Astrocyte of the spinal cord (primary cell): Measurements from ENCODE around the gene VPREB3.

Experiments
- DNase-seq: peaks from one replicate; pipeline ENCODE4 v3.0.0; 2011; ENCODE audit warnings: low read depth, low spot score
- H3K4me3 ChIP-seq: 2 replicates; pipeline ENCODE4 v1.5.1; 2011; ENCODE audit warnings: low read depth, mild to moderate bottlenecking, low read length, moderate library complexity
- in situ Hi-C: cut with HindIII; loops from 2 replicates; pipeline ENCODE4 v1.10.0; 2017; ENCODE audit warnings: low sequenced_read_pairs
- TF ChIP-seq, protein P1 (sequence below): IDR thresholded peaks from 2 replicates; pipeline ENCODE4 v1.5.1; 2012; ENCODE audit warnings: low read depth, mild to moderate bottlenecking, low read length, inconsistent platforms

VPREB3 gene, protein sequence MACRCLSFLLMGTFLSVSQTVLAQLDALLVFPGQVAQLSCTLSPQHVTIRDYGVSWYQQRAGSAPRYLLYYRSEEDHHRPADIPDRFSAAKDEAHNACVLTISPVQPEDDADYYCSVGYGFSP

DNA sequence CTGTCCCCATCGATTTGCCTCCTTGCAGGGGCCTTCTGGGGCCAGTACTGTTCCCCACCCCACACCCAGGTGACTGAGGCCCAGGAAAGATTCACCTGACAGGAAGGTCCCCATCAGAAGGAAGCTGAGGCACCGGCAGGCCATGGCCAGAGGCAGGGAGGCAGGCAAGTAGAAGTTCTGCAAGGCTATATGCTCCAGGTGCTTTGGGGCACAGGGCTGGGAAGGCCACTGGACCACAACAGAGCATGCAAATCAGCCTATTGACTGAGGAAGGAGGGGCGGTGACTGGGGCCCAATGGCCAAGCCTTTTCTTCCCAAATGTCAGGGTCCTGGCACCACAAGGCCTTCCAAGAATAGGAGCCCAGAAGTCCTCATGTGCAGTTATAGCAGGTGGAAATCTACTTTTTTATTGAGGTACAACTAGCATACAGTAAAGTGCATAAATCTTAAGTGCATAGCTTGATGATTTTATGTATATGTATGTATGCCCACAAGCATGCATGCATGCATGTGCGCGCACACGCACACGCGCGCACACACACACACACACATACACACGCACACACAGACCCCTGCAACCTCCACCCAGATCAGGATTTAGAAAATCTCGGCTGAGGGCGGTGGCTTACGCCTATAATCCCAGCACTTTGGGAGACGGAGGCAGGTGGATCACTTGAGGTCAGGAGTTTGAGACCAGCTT, at the start of gene VPREB3:
Gene VPREB3, minus strand, starts transcription at position 206 of the 700 bp plus-strand sequence. Its CDS starts 62 bp downstream, at position 144.
- TF ChIP-seq, protein P1, sequence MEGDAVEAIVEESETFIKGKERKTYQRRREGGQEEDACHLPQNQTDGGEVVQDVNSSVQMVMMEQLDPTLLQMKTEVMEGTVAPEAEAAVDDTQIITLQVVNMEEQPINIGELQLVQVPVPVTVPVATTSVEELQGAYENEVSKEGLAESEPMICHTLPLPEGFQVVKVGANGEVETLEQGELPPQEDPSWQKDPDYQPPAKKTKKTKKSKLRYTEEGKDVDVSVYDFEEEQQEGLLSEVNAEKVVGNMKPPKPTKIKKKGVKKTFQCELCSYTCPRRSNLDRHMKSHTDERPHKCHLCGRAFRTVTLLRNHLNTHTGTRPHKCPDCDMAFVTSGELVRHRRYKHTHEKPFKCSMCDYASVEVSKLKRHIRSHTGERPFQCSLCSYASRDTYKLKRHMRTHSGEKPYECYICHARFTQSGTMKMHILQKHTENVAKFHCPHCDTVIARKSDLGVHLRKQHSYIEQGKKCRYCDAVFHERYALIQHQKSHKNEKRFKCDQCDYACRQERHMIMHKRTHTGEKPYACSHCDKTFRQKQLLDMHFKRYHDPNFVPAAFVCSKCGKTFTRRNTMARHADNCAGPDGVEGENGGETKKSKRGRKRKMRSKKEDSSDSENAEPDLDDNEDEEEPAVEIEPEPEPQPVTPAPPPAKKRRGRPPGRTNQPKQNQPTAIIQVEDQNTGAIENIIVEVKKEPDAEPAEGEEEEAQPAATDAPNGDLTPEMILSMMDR = no peak
- DNase-seq = no peak
- no peak within 1 kb of the TSS for H3K4me3 ChIP-seq
- in situ Hi-C loops = no loop called here

DNA sequence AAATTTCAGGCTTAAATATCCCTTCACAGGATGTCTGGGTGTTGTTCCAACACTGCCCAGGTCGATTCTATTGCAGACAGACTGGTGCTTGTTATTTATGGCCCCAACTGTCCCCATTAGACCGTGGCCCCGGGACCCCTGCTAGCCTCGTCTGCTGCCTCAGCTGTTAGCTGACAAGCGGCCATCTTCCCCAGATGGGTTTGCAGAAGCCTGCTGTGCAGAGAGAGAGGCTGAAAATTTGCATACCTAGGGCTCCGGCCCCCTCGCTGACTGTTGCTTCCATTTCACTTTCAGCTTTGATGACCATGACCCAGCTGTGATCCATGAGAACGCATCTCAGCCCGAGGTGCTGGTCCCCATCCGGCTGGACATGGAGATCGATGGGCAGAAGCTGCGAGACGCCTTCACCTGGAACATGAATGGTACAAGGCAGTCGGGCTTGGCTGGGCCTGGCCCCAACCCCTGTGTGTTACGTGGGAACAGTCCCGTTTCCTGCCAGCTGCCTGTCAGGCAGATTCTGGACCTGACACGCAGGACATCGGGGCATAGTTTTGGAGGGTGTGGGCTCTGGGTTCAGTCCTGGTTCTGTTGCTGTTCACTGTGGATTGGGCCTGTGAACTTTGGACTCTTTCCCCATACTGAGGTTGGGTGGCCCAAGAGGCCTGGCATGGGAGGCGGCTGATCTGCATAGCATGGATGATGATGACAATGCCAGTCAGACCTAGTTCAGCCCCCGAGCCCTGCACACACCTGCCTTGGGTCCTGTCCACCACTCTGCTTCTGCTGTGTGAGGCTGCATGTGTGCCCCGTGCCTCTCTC, 49.0 kb upstream of the VPREB3 start:
- in situ Hi-C loops = no loop called here
- TF ChIP-seq, protein P1 = no peak

DNA sequence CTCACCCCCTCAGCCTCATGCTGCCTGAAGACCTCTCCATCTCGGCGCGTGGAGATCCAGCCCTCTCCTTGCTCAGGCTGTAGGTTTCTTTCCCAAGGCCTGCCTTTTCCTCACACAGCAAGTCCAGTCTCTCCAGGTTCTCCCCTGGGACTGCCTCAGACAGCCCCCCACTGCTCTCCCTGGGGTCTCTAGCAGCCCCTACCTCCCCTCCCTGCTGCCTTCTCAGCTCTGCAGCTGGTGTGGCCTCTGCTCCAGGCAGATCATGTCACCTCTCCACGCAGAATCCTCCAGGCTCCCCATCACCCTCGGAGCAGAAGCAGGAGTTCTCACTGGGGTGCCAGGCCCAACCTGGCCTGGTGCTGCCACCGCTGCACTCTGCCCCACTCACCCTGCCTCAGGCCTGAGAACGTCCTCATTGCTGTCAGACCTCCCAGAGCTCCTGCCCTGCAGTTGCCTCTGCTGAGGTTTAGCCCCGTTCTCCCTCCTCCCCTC, 47.7 kb upstream of the VPREB3 start:
- in situ Hi-C loops = no loop called here
- H3K4me3 ChIP-seq = no peak overlapping the region
- DNase-seq = no peak
- TF ChIP-seq, protein P1 = no peak

More for the DNA sequence above, 49.0 kb upstream of the VPREB3 start:
- no peak overlapping the region for H3K4me3 ChIP-seq
- no peak for DNase-seq

DNA sequence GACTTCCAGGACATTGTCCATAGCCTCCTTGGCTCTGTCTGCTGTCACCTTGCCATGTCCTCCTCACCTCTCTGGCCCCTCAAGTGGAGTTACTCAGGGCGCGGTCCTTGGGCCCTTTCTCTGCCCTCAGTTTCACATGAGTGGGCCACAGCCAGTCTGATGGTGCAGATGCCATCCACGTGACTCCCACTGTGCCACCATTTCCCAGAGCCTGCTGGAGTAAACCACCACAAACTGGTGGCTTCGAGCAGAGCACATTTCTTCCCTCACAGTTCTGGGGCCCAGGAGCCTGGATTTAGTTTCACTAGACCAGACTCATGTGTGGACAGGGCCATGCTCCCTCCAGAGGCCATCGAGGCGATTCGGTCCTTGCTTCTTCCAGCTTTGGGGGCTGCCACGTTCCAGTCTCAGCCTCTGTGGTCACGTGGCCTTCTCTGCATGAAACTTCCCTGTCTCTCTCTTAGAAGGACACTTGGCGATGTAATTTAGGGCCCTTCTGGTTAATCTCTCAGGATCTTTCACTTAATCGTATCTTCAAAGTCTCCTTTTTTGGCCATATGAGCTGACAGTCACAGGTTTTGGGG, 47.1 kb upstream of the VPREB3 start:
- TF ChIP-seq, protein P1 = no peak
- in situ Hi-C loops = no loop called here
- no peak overlapping the region for H3K4me3 ChIP-seq
- DNase-seq = no peak

DNA sequence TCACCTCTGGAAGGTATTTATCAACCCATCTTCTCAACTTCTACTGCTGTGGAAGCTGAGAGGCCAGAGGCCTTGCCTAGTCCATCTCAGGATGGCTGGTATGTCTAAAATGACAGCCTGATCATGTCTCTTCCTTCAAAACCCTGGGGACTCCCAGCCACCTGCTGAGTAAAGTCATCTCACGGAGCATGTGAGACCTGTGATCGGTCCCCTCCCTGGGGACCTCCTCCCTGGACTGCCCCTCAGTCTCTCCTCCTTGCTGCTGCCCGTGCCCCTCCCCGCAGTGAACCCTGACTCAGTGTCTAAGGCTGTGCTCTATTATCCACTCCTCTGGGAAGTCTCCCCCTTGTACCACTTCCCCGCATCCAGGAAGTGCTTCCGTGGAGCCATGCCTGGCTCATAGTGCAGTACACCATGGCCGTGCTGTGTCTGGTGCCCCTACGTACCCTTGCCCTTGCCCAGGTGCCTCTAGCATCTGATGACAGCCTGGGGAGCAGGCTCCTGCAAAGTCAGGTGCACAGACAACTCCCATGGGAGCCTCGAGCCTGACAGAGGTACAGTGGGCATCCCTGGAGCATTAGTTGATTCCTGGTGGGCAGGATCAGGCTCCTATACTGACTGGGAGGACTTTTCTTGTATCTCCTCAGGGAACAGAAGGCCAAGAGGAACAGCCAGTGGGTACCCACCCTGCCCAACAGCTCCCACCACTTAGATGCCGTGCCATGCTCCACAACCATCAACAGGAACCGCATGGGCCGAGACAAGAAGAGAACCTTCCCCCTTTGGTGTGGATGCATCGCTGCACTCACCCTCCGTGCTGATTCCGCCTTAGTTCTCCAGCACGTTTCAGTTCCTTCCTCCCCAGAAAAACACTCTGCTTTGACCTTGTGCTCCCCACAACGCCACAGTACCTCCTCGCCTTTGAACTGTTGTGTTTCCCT, 46.3 kb upstream of the VPREB3 start:
- TF ChIP-seq, protein P1 = no peak
- H3K4me3 ChIP-seq = no peak overlapping the region
- in situ Hi-C loops = no loop called here
- no peak for DNase-seq
